ENCODE data around the gene ERP44.
"Not testable (repeated sequence)": the region's sequence is repeated elsewhere in the genome, so short reads cannot be mapped to it uniquely, and the experiment has no call there.

ERP44 gene

GRCh38 chr9:100013573-100013972 lies 85.2 kb downstream of the ERP44 start:
- no peak for DNase-seq

- no peak for DNase-seq
These were observed 86.5 kb downstream of the ERP44 start for GRCh38 chr9:100012279-100012678.

GRCh38 chr9:100011062-100011681 lies 87.6 kb downstream of the ERP44 start:
- DNase-seq, result no peak

- no peak for DNase-seq
These were observed 99.0 kb downstream of the ERP44 start for GRCh38 chr9:99999797-100000196.

- DNase-seq, result no peak
These were observed 99.9 kb downstream of the ERP44 start for GRCh38 chr9:99998866-99999265.

GRCh38 chr9:99998266-99998665 lies 100.5 kb downstream of the ERP44 start:
- DNase-seq, result no peak

GRCh38 chr9:99990508-99990907 lies 108.3 kb downstream of the ERP44 start:
- DNase-seq, result not testable (repeated sequence)

- DNase-seq, result no peak
These were observed 112.2 kb downstream of the ERP44 start for GRCh38 chr9:99986642-99987041.

GRCh38 chr9:99980598-99980997 lies 118.2 kb downstream of the ERP44 start:
- DNase-seq, result no peak

- DNase-seq, result no peak
These were observed 120.6 kb downstream of the ERP44 start for GRCh38 chr9:99978221-99978620.

- no peak for DNase-seq
These were observed 121.6 kb downstream of the ERP44 start for GRCh38 chr9:99977033-99977792.

GRCh38 chr9:99973455-99973854 lies 125.3 kb downstream of the ERP44 start:
- DNase-seq, result no peak

GRCh38 chr9:99971410-99971809 lies 127.4 kb downstream of the ERP44 start:
- DNase-seq, result no peak

- DNase-seq, result no peak
These were observed 128.3 kb downstream of the ERP44 start for GRCh38 chr9:99970481-99970880.

GRCh38 chr9:99967457-99967856 lies 131.3 kb downstream of the ERP44 start:
- DNase-seq, result no peak

GRCh38 chr9:99966716-99967115 lies 132.1 kb downstream of the ERP44 start:
- no peak for DNase-seq

- no peak for DNase-seq
These were observed 132.8 kb downstream of the ERP44 start for GRCh38 chr9:99966001-99966400.

GRCh38 chr9:99964336-99964735 lies 134.5 kb downstream of the ERP44 start:
- no peak for DNase-seq

GRCh38 chr9:99962680-99963261 lies 136.0 kb downstream of the ERP44 start:
- DNase-seq, result peak in 2 of 51 donors; percentile 5

GRCh38 chr9:99955606-99956005 lies 143.2 kb downstream of the ERP44 start:
- no peak for DNase-seq

GRCh38 chr9:99954819-99955218 lies 144.0 kb downstream of the ERP44 start:
- no peak for DNase-seq

- no peak for DNase-seq
These were observed 144.8 kb downstream of the ERP44 start for GRCh38 chr9:99953861-99954507.

Data from hypothalamus (tissue), 51 donors.